Transverse colon (tissue), 4 donors: ENCODE measurements around the gene RAB37. TPM values are rescaled to one million over a fixed set of nuclear protein-coding genes. Genes with fewer than 3 reads are reported as not detected.

Experiments
- DNase-seq: peaks from one replicate; pipeline ENCODE4 v3.0.0-alpha.2; 2019
- H3K27ac ChIP-seq, 4 donors: fragments of 200-600 bp; sonication (generic); 2 replicates each; pipeline ENCODE4 v1.5.1; 2016 to 2018; ENCODE audit warnings: inconsistent platforms in 4 of 4
- H3K27me3 ChIP-seq: fragments of 200-600 bp; sonication (generic); 2 replicates; pipeline ENCODE4 v1.5.1; 2017; ENCODE audit warnings: inconsistent platforms
- H3K36me3 ChIP-seq, 4 donors: fragments of 200-600 bp; sonication (generic); 2 replicates each; pipeline ENCODE4 v1.5.1; 2017 to 2019; ENCODE audit warnings: inconsistent platforms in 4 of 4
- H3K4me1 ChIP-seq, 4 donors: fragments of 200-600 bp; sonication (generic); 2 replicates each; pipeline ENCODE4 v1.5.1; 2017 to 2020; ENCODE audit warnings: inconsistent platforms in 4 of 4
- H3K4me3 ChIP-seq, 4 donors: fragments of 200-600 bp; sonication (generic); 1 replicate in 1 of 4; 2 replicates in 3 of 4; pipeline versions ENCODE4 v1.5.1 to v1.6.1; 2017 to 2019; ENCODE audit warnings: inconsistent platforms in 4 of 4
- H3K9me3 ChIP-seq, 2 donors: fragments of 200-600 bp; sonication (generic); 2 replicates each; pipeline ENCODE4 v1.5.1; 2017 to 2019; ENCODE audit warnings: inconsistent platforms in 2 of 2
- CTCF ChIP-seq, 5 experiments: fragments of 200-600 bp in 3 of 5; fragments of 450-650 bp in 2 of 5; sonication (generic) in 3 of 5; IDR thresholded peaks; 1 replicate in 2 of 5; 2 replicates in 3 of 5; pipeline ENCODE4 v1.5.1; 2016 to 2017; ENCODE audit warnings: antibody characterized with exemption in 5 of 5, inconsistent platforms in 3 of 5, mild to moderate bottlenecking in 2 of 5, moderate library complexity in 1 of 5
- EP300 ChIP-seq: sonication (generic); formaldehyde crosslinking; IDR thresholded peaks from one replicate; pipeline ENCODE4 v1.6.1; 2017; ENCODE audit warnings: antibody characterized with exemption, low read depth
- POLR2A ChIP-seq: fragments of 450-650 bp; IDR thresholded peaks from one replicate; pipeline ENCODE4 v1.6.1; 2016; ENCODE audit warnings: antibody characterized with exemption, mild to moderate bottlenecking, moderate library complexity
- POLR2AphosphoS5 ChIP-seq, 3 donors: sonication (generic); formaldehyde crosslinking; IDR thresholded peaks; one replicate each; pipeline ENCODE4 v1.6.1; 2016; ENCODE audit warnings: antibody characterized with exemption in 3 of 3
- WGBS, 2 donors: methylation state at CpG; one replicate each; pipeline ENCODE4 v1.1.5; 2018; ENCODE audit warnings: low coverage in 1 of 2; 5-methylcytosine and 5-hydroxymethylcytosine counted together
- in situ Hi-C, 4 donors: fragments of 200-750 bp; cut with MboI; loops; one replicate each; pipeline versions ENCODE4 v1.15.0 to v1.15.1; 2017; ENCODE audit warnings: low sequenced_read_pairs in 3 of 4, low pct_ligation_motif_present in 1 of 4, low pct_unique_long_range_greater_than_20kb in 1 of 4
- intact Hi-C: fragments of 100-400 bp; cut with DNase I; formaldehyde crosslinking; loops from one replicate; pipeline ENCODE4 v1.15.1; 2023; ENCODE audit warnings: low total_unique reads
- total RNA-seq, 4 donors: library from RNA; depleted of rRNA; stranded (reverse); fragments of >200 nt; gene quantifications; one replicate each; pipeline ENCODE4 v1.1.0, GENCODE V29; 2016

The RAB37 gene
- total RNA-seq, 4 donors from 2014 or later = 5.2 to 10.5 (median 5.4) TPM; not detected in 1

DNA sequence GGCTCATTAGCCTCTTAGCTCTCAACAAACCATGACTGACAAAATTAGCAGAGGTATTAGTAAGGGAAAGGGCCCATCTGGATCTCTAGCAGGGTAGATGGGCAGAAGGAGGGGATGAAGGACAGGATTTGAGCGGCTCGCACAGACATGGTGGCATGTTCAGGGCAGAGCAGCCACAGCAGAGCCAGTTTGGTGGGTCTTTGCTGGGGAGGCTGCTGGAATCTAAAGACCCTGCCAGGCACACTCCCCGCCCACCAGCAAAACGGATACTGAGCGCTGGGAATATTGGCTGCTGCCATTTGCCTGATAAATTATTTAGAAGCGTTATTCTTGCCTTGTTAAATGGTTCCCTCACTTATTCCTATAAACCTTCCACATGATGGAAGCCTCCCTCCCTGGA, 59.8 kb downstream of the RAB37 start:
- WGBS, 2 donors = 93 to 100% methylated on average over 1 to 6 of the region's 6 CpGs
- no peak for DNase-seq
- in situ Hi-C loops = loop anchor here in 1 of 4 donors (10.0 kb wide), 1 partner anchor 68 kb away; no protein-coding TSS in a partner anchor
- intact Hi-C loops = no loop called here
- no peak overlapping the region for H3K4me3 ChIP-seq
- H3K27me3 ChIP-seq = no peaks in the 10 kb centered on the region
- no peaks in the 10 kb centered on the region for H3K4me1 ChIP-seq
- TF ChIP-seq CTCF (IDR thresholded peaks at IDR 0.05) = no peak
- no peak for TF ChIP-seq EP300
- TF ChIP-seq POLR2AphosphoS5 (IDR thresholded peaks at IDR 0.05) = no peak
- TF ChIP-seq POLR2A = no peak
- H3K27ac ChIP-seq = no peak overlapping the region
- H3K36me3 ChIP-seq = peaks cover 0 to 34% (median 5%) of the 10 kb centered on the region in 4 donors
- H3K9me3 ChIP-seq = no peaks in the 10 kb centered on the region

Other genes with a start within 250 kb of the RAB37 start
- under 1 TPM in 1 of 4 donors, not detected in 3; 0.41 TPM for gene CD300LB, start 205.8 kb upstream of the RAB37 start, total RNA-seq
- gene CD300C, start 191.1 kb upstream of the RAB37 start, total RNA-seq = 1 to 10 TPM in 1 of 4 donors, under 1 TPM in 2, not detected in 1; 0.27 to 5.2 (median 0.32) TPM
- not detected for gene CD300H, start 169.7 kb upstream of the RAB37 start, total RNA-seq
- gene CD300LD, start 145.0 kb upstream of the RAB37 start, total RNA-seq = not detected
- gene CD300E, start 113.5 kb upstream of the RAB37 start, total RNA-seq = under 1 TPM in 2 of 4 donors, not detected in 2; 0.14 to 0.32 TPM
- gene CD300LF, start 24.3 kb upstream of the RAB37 start, total RNA-seq = 10 to 100 TPM in 1 of 4 donors, 1 to 10 TPM in 2, under 1 TPM in 1; 0.40 to 37.8 (median 3.7) TPM
- gene NHERF1, start 11.4 kb downstream of the RAB37 start, total RNA-seq = 100 to 1,000 TPM; 118 to 463 (median 233) TPM
- 10 to 100 TPM; 18.3 to 34.4 (median 27.6) TPM for gene NAT9, start 39.1 kb downstream of the RAB37 start, total RNA-seq
- gene GRIN2C, start 122.6 kb downstream of the RAB37 start, total RNA-seq = under 1 TPM in 2 of 4 donors, not detected in 2; 0.27 to 0.40 TPM
- 10 to 100 TPM in 2 of 4 donors, 1 to 10 TPM in 2; 5.8 to 16.2 (median 10.4) TPM for gene FDXR, start 135.7 kb downstream of the RAB37 start, total RNA-seq
- 10 to 100 TPM in 1 of 4 donors, 1 to 10 TPM in 1, under 1 TPM in 1, not detected in 1; 0.64 to 25.8 (median 3.7) TPM for gene FADS6, start 156.4 kb downstream of the RAB37 start, total RNA-seq
- under 1 TPM in 2 of 4 donors, not detected in 2; 0.27 to 0.32 TPM for gene USH1G, start 186.0 kb downstream of the RAB37 start, total RNA-seq
- gene OTOP2, start 187.0 kb downstream of the RAB37 start, total RNA-seq = 10 to 100 TPM in 3 of 4 donors, 1 to 10 TPM in 1; 3.4 to 99.1 (median 62.6) TPM
- 1 to 10 TPM in 2 of 4 donors, not detected in 2; 1.6 to 3.8 TPM for gene OTOP3, start 198.6 kb downstream of the RAB37 start, total RNA-seq
- gene HID1, start 235.5 kb downstream of the RAB37 start, total RNA-seq = 100 to 1,000 TPM in 1 of 4 donors, 10 to 100 TPM in 3; 30.2 to 221 (median 50.7) TPM